ENCODE measurements around the gene ATP5PF. TPM values are rescaled to one million over a fixed set of nuclear protein-coding genes. Genes with fewer than 3 reads are reported as not detected.
"Not testable (repeated sequence)": the region's sequence is repeated elsewhere in the genome, so short reads cannot be mapped to it uniquely, and the experiment has no call there.

The ATP5PF gene, protein sequence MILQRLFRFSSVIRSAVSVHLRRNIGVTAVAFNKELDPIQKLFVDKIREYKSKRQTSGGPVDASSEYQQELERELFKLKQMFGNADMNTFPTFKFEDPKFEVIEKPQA
- total RNA-seq: 100 to 1,000 TPM in 1 of 4 donors, 10 to 100 TPM in 3; 41.2 to 113 (median 51.7) TPM

DNA sequence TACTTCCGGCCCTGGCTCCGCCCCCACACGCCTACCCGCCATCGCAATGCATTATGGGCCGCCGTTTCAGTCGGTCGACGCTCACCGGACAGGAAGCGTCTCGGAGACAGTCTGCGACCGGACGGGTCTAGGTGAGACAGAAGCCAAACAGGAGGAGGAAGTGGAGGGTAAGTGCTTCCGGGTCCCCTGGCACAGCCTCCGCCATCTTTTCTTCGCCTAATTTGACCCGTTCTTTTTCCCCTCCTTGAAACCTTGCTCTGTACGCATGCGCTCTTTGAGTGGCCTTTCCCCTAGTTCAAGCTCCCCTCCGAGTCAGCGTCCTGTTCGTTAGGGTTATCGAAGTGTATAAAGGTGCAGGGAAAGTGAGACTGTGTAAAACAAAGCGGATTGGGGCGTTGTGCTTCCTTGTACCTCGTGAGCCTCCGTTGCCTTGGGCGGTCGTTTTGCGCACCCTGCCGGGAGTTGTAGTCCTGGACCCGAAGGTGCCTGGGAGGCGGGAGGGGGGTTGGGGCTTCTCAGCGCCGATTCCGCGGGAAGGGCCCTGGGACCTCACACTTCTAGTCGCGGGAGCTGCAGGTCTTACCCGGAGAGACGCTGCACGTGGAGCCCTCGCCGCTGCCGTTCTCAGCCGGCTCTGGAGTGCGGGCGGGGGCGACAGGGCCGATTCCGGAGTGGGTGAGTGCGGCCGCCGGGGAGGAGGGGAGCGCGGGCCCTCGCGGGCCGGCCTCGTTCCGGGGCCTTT, at the start of gene ATP5PF, which contains the start of gene GABPA:
TSS of gene ATP5PF (minus strand) at position 1 of the 742 bp plus-strand sequence. CDS start 5,110 bp downstream, outside the sequence.
TSS of gene GABPA (plus strand) at position 69 of the 742 bp plus-strand sequence. CDS start 6,627 bp downstream, outside the sequence.
- 0 to 1% methylated on average over 51 to 53 of the region's 64 CpGs for WGBS, 2 donors
- peak within 1 kb of the TSS; percentile 71 to 99 (median 80) for H3K4me3 ChIP-seq
- no peaks in the 10 kb centered on the region for H3K27me3 ChIP-seq
- peak; percentile 93 to 95 for DNase-seq (ENCODE audit: low spot score in 2 of 2)
- peaks cover 0 to 71% (median 15%) of the 10 kb centered on the region in 4 donors for H3K4me1 ChIP-seq
- H3K9me3 ChIP-seq: no peaks in the 10 kb centered on the region
- TF ChIP-seq POLR2A (IDR thresholded peaks at IDR 0.05): peak in 1 of 2 donors; percentile 25
- peak; percentile 33 to 94 for TF ChIP-seq EP300 (IDR thresholded peaks at IDR 0.05)
- TF ChIP-seq, protein P1, sequence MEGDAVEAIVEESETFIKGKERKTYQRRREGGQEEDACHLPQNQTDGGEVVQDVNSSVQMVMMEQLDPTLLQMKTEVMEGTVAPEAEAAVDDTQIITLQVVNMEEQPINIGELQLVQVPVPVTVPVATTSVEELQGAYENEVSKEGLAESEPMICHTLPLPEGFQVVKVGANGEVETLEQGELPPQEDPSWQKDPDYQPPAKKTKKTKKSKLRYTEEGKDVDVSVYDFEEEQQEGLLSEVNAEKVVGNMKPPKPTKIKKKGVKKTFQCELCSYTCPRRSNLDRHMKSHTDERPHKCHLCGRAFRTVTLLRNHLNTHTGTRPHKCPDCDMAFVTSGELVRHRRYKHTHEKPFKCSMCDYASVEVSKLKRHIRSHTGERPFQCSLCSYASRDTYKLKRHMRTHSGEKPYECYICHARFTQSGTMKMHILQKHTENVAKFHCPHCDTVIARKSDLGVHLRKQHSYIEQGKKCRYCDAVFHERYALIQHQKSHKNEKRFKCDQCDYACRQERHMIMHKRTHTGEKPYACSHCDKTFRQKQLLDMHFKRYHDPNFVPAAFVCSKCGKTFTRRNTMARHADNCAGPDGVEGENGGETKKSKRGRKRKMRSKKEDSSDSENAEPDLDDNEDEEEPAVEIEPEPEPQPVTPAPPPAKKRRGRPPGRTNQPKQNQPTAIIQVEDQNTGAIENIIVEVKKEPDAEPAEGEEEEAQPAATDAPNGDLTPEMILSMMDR (IDR thresholded peaks at IDR 0.05): peak in 2 of 5 experiments; percentile 23 to 25
- H3K27ac ChIP-seq: peak within 1 kb of the TSS; percentile 94 to 99 (median 98)
- H3K36me3 ChIP-seq: peaks cover 0 to 4% (median 0%) of the 10 kb centered on the region in 3 donors

DNA sequence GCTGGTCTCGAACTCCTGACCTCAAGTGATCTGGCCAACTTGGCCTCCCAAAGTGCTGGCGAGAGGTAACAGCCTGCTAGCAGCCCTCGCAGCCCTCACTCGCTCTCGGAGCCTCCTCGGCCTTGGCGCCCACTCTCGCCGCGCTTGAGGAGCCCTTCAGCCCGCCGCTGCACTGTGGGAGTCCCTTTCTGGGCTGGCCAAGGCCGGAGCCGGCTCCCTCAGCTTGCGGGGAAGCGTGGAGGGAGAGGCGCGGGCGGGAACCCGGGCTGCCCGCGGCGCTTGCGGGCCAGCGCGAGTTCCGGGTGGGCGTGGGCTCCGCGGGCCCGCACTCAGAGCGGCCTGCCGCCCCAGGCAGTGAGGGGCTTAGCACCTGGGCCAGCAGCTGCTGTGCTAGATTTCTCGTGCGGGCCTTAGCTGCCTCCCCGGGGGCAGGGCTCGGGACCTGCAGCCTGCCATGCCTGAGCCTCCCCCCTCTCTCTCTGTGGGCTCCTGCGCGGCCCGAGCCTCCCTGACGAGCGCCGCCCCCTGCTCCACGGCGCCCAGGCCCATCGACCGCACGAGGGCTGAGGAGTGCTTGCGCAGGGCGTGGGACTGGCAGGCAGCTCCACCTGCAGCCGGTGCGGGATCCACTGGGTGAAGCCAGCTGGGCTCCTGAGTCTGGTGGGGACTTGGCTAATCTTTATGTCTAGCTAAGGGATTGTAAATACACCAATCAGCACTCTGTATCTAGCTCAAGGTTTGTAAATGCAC, 43.6 kb upstream of the ATP5PF start:
- WGBS, 2 donors: 97 to 99% methylated on average over 37 to 45 of the region's 52 CpGs
- not testable (repeated sequence) for H3K27me3 ChIP-seq; H3K36me3 ChIP-seq; H3K27ac ChIP-seq; DNase-seq (ENCODE audit: low spot score in 2 of 2); H3K4me1 ChIP-seq; H3K4me3 ChIP-seq; H3K9me3 ChIP-seq

DNA sequence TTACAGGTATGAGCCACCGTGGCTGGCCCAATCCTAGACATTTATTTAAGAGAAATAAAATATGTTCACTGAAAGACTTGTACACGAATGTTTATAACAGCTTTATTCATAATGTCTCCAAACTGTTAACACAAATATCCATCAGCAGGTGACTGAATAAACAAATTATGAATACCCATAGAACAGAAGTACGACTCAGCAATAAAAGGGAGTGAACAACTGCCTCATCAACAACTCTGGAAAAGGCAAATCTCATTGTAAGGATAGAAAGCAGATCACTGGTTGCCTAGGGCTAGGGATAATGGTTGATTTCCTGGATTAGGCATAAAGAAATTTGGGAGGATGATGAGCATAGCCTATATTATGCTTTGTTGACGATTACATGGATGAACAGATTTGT, 41.7 kb upstream of the ATP5PF start:
- H3K4me1 ChIP-seq: no peaks in the 10 kb centered on the region
- H3K27me3 ChIP-seq: no peaks in the 10 kb centered on the region
- H3K27ac ChIP-seq: no peak overlapping the region
- WGBS, 2 donors: 70 to 75% methylated on average over 4 of the region's 4 CpGs
- H3K36me3 ChIP-seq: no peaks in the 10 kb centered on the region
- H3K9me3 ChIP-seq: no peaks in the 10 kb centered on the region
- H3K4me3 ChIP-seq: no peak overlapping the region
- TF ChIP-seq, protein P1 (IDR thresholded peaks at IDR 0.05): no peak
- TF ChIP-seq POLR2A (IDR thresholded peaks at IDR 0.05) (no peak), EP300 (IDR thresholded peaks at IDR 0.05) (no peak)
- no peak for DNase-seq (ENCODE audit: low spot score in 2 of 2)

DNA sequence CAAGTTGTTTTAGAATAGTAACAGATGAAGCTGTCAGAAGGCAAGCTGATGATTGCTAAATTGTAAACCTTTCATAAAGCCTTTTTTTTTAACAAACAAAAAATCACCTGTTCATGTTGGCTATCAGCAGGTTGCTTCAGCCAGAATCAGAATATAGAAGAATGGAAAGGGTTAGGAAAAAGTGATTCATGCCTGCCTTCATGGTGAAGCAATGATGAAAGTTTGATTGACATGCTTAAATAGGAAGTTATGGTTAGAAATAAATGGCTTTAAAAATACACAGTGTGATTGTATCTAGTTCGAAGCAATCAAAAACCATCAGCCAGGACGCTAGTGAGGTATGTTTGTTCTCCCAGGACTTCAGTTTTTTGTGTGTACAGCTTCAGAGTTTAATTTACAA, 38.0 kb upstream of the ATP5PF start:
- no peak overlapping the region for H3K4me3 ChIP-seq

DNA sequence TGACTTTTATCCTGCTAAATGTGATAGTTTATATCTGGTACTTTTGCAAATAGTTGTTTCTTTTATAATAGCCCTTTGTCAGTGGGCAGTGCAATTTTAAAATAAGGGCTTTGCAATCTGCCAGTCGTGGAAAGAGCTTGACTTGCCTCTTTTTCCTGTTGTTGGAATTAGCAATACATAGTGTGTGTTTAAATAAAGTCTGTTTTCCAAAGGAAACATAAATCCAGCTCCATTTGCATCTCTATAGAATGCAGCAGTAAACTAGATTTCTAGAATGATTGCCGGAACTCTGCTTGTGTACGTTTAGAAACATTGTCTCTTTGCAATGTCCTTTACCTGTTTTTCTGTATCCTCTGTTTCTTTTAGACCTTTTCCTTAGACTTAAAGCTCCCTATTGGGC, 33.2 kb upstream of the ATP5PF start:
- Histone ChIP-seq H3K9me3 (no peaks in the 10 kb centered on the region), H3K27me3 (no peaks in the 10 kb centered on the region), H3K4me1 (no peaks in the 10 kb centered on the region), H3K27ac (no peak overlapping the region), H3K36me3 (peaks cover 0 to 52% (median 2%) of the 10 kb centered on the region in 3 donors), H3K4me3 (no peak overlapping the region)
- WGBS, 2 donors: 57 to 67% methylated on average over 3 of the region's 3 CpGs
- DNase-seq (ENCODE audit: low spot score in 2 of 2): no peak
- TF ChIP-seq, protein P1 (IDR thresholded peaks at IDR 0.05): no peak
- TF ChIP-seq POLR2A (IDR thresholded peaks at IDR 0.05): no peak
- TF ChIP-seq EP300 (IDR thresholded peaks at IDR 0.05): no peak

More for the DNA sequence above, 38.0 kb upstream of the ATP5PF start:
- H3K9me3 ChIP-seq: no peaks in the 10 kb centered on the region
- peaks cover 0 to 10% (median 0%) of the 10 kb centered on the region in 3 donors for H3K36me3 ChIP-seq
- H3K4me1 ChIP-seq: no peaks in the 10 kb centered on the region
- 49 to 52% methylated on average over 2 of the region's 2 CpGs for WGBS, 2 donors
- no peak for TF ChIP-seq EP300 (IDR thresholded peaks at IDR 0.05)
- TF ChIP-seq, protein P1 (IDR thresholded peaks at IDR 0.05): no peak
- no peak for TF ChIP-seq POLR2A (IDR thresholded peaks at IDR 0.05)
- no peak overlapping the region for H3K27ac ChIP-seq
- no peaks in the 10 kb centered on the region for H3K27me3 ChIP-seq
- DNase-seq (ENCODE audit: low spot score in 2 of 2): no peak
